ENCODE data around the gene TBC1D26. TPM values are rescaled to one million over a fixed set of nuclear protein-coding genes. Genes with fewer than 3 reads are reported as not detected.

TBC1D26 gene
- total RNA-seq, 1 donor from 2014 or later, result 0.14 TPM

GRCh38 chr17:15777297-15777696 is 45.2 kb downstream of the TBC1D26 start:
- no peak overlapping the region for H3K27ac ChIP-seq (ENCODE audit: low read depth, low read length)
- peaks cover 7% of the 10 kb centered on the region for H3K27me3 Mint-ChIP-seq (ENCODE audit: low read depth, unreplicated experiment)
- no peaks in the 10 kb centered on the region for H3K36me3 Mint-ChIP-seq (ENCODE audit: low read depth, unreplicated experiment)
- no peak overlapping the region for H3K4me2 ChIP-seq (ENCODE audit: low read length)
- H3K4me1 Mint-ChIP-seq (ENCODE audit: low read depth, unreplicated experiment), result no peaks in the 10 kb centered on the region
- no peaks in the 10 kb centered on the region for H3K27me3 ChIP-seq (ENCODE audit: insufficient read depth, low read length)
- H4K20me1 ChIP-seq (ENCODE audit: insufficient read depth, low read length), result no peaks in the 10 kb centered on the region
- no peak for DNase-seq (ENCODE audit: low read depth)
- TF ChIP-seq EZH2 (IDR thresholded peaks at IDR 0.05; ENCODE audit: insufficient read depth, low read length), result no peak
- no peak for TF ChIP-seq CTCF (IDR thresholded peaks at IDR 0.05; ENCODE audit: insufficient read depth, low read depth, low read length)
- no peaks in the 10 kb centered on the region for H3K9me3 ChIP-seq (ENCODE audit: insufficient read depth, low read depth, low read length)
- no peak overlapping the region for H3K9ac ChIP-seq (ENCODE audit: low read length)
- H3K27ac Mint-ChIP-seq (ENCODE audit: unreplicated experiment), result no peak overlapping the region
- H3K36me3 ChIP-seq (ENCODE audit: insufficient read depth, low read length), result no peaks in the 10 kb centered on the region
- no peaks in the 10 kb centered on the region for H3K4me1 ChIP-seq (ENCODE audit: insufficient read depth, low read length)
- peaks cover 15% of the 10 kb centered on the region for H3K9me3 Mint-ChIP-seq (ENCODE audit: unreplicated experiment)
- FAIRE-seq, result no peak
- H3K4me3 Mint-ChIP-seq (ENCODE audit: unreplicated experiment), result no peak overlapping the region
- no peak overlapping the region for H3K4me3 ChIP-seq (ENCODE audit: insufficient read depth, low read depth, low read length)
- no peak overlapping the region for H2AFZ ChIP-seq (ENCODE audit: low read depth, low read length)
- no peaks in the 10 kb centered on the region for H3K79me2 ChIP-seq (ENCODE audit: insufficient read depth, low read length)

GRCh38 chr17:15777717-15778116 is 45.6 kb downstream of the TBC1D26 start:
- H3K9ac ChIP-seq (ENCODE audit: low read length), result no peak overlapping the region
- no peak overlapping the region for H3K4me3 ChIP-seq (ENCODE audit: insufficient read depth, low read depth, low read length)
- no peaks in the 10 kb centered on the region for H3K36me3 ChIP-seq (ENCODE audit: insufficient read depth, low read length)
- H2AFZ ChIP-seq (ENCODE audit: low read depth, low read length), result no peak overlapping the region
- Mint-ChIP-seq H3K36me3 (ENCODE audit: low read depth, unreplicated experiment) (no peaks in the 10 kb centered on the region), H3K4me1 (ENCODE audit: low read depth, unreplicated experiment) (no peaks in the 10 kb centered on the region), H3K27ac (ENCODE audit: unreplicated experiment) (no peak overlapping the region), H3K4me3 (ENCODE audit: unreplicated experiment) (no peak overlapping the region), H3K9me3 (ENCODE audit: unreplicated experiment) (peaks cover 15% of the 10 kb centered on the region), H3K27me3 (ENCODE audit: low read depth, unreplicated experiment) (peaks cover 7% of the 10 kb centered on the region)
- H3K79me2 ChIP-seq (ENCODE audit: insufficient read depth, low read length), result no peaks in the 10 kb centered on the region
- H3K27ac ChIP-seq (ENCODE audit: low read depth, low read length), result no peak overlapping the region
- H3K9me3 ChIP-seq (ENCODE audit: insufficient read depth, low read depth, low read length), result no peaks in the 10 kb centered on the region
- no peaks in the 10 kb centered on the region for H4K20me1 ChIP-seq (ENCODE audit: insufficient read depth, low read length)
- FAIRE-seq, result no peak
- no peak overlapping the region for H3K4me2 ChIP-seq (ENCODE audit: low read length)
- no peaks in the 10 kb centered on the region for H3K4me1 ChIP-seq (ENCODE audit: insufficient read depth, low read length)
- no peak for DNase-seq (ENCODE audit: low read depth)
- no peak for TF ChIP-seq EZH2 (IDR thresholded peaks at IDR 0.05; ENCODE audit: insufficient read depth, low read length)
- TF ChIP-seq CTCF (IDR thresholded peaks at IDR 0.05; ENCODE audit: insufficient read depth, low read depth, low read length), result no peak
- H3K27me3 ChIP-seq (ENCODE audit: insufficient read depth, low read length), result no peaks in the 10 kb centered on the region

GRCh38 chr17:15779119-15779518 is 47.0 kb downstream of the TBC1D26 start:
- no peak for DNase-seq (ENCODE audit: low read depth)
- Mint-ChIP-seq H3K27me3 (ENCODE audit: low read depth, unreplicated experiment) (peaks cover 8% of the 10 kb centered on the region), H3K36me3 (ENCODE audit: low read depth, unreplicated experiment) (no peaks in the 10 kb centered on the region), H3K27ac (ENCODE audit: unreplicated experiment) (no peak overlapping the region), H3K4me3 (ENCODE audit: unreplicated experiment) (no peak overlapping the region), H3K9me3 (ENCODE audit: unreplicated experiment) (peaks cover 15% of the 10 kb centered on the region), H3K4me1 (ENCODE audit: low read depth, unreplicated experiment) (no peaks in the 10 kb centered on the region)
- no peaks in the 10 kb centered on the region for H3K4me1 ChIP-seq (ENCODE audit: insufficient read depth, low read length)
- H3K4me3 ChIP-seq (ENCODE audit: insufficient read depth, low read depth, low read length), result no peak overlapping the region
- no peak overlapping the region for H3K4me2 ChIP-seq (ENCODE audit: low read length)
- H3K27ac ChIP-seq (ENCODE audit: low read depth, low read length), result no peak overlapping the region
- no peaks in the 10 kb centered on the region for H3K9me3 ChIP-seq (ENCODE audit: insufficient read depth, low read depth, low read length)
- H3K27me3 ChIP-seq (ENCODE audit: insufficient read depth, low read length), result no peaks in the 10 kb centered on the region
- no peak overlapping the region for H2AFZ ChIP-seq (ENCODE audit: low read depth, low read length)
- H3K36me3 ChIP-seq (ENCODE audit: insufficient read depth, low read length), result no peaks in the 10 kb centered on the region
- no peak overlapping the region for H3K9ac ChIP-seq (ENCODE audit: low read length)
- TF ChIP-seq CTCF (IDR thresholded peaks at IDR 0.05; ENCODE audit: insufficient read depth, low read depth, low read length) (no peak), EZH2 (IDR thresholded peaks at IDR 0.05; ENCODE audit: insufficient read depth, low read length) (no peak)
- no peak for FAIRE-seq
- H3K79me2 ChIP-seq (ENCODE audit: insufficient read depth, low read length), result no peaks in the 10 kb centered on the region
- H4K20me1 ChIP-seq (ENCODE audit: insufficient read depth, low read length), result no peaks in the 10 kb centered on the region
